HEK293 (cell line): ENCODE measurements around the gene FGF16.

Experiments
- CTCF ChIA-PET: fragments of 350-600 bp; formaldehyde crosslinking; extraction: SDS; loops from one replicate; lab custom pipeline; 2021; ENCODE audit warnings: antibody characterized with exemption; lab: Yijun Ruan, JAX
- POLR2A ChIA-PET: fragments of 300-600 bp; formaldehyde crosslinking; extraction: SDS; loops from one replicate; lab custom pipeline; 2020; ENCODE audit warnings: antibody characterized with exemption, inconsistent platforms; lab: Yijun Ruan, JAX
- H3K27ac ChIP-seq: fragments of 200-500 bp; sonication (Bioruptor generic); 2 replicates; pipeline ENCODE4 v1.5.1; 2014; ENCODE audit warnings: low read depth, low read length, control low read depth, inconsistent platforms; ENCODE audit errors: extremely low read depth
- H3K36me3 ChIP-seq, 2 experiments: fragments of 200-500 bp in 1 of 2; sonication (Bioruptor generic) in 1 of 2; 1 replicate in 1 of 2; 2 replicates in 1 of 2; pipeline ENCODE4 v1.5.1; 2014 to 2017; ENCODE audit warnings: inconsistent platforms in 2 of 2, low read length in 2 of 2; ENCODE audit not compliant: control insufficient read depth in 2 of 2, insufficient read depth in 1 of 2
- H3K4me1 ChIP-seq: fragments of 200-500 bp; sonication (Bioruptor generic); 2 replicates; pipeline ENCODE4 v1.5.1; 2014; ENCODE audit warnings: mild to moderate bottlenecking, low read length, inconsistent platforms; ENCODE audit not compliant: control insufficient read depth, insufficient read depth
- H3K4me3 ChIP-seq: 2 replicates; pipeline ENCODE4 v1.5.1; 2011; ENCODE audit warnings: low read depth, mild to moderate bottlenecking, control low read depth, low read length, moderate library complexity
- H3K9me3 ChIP-seq: fragments of 200-500 bp; sonication (Bioruptor generic); 2 replicates; pipeline ENCODE4 v1.5.1; 2014; ENCODE audit warnings: low read depth, low read length, inconsistent platforms; ENCODE audit not compliant: control insufficient read depth, insufficient read depth
- KLF1 ChIP-seq: fragments of 450-650 bp; formaldehyde crosslinking; IDR thresholded peaks from 2 replicates; pipeline ENCODE4 v1.5.1; 2016; ENCODE audit warnings: missing biosample characterization, missing genetic modification characterization
- ZBTB11 ChIP-seq: fragments of 450-650 bp; formaldehyde crosslinking; conservative IDR thresholded peaks from 2 replicates; pipeline ENCODE4 v1.5.1; 2016; ENCODE audit warnings: low read depth, missing biosample characterization, missing genetic modification characterization
- ZBTB17 ChIP-seq: fragments of 450-650 bp; formaldehyde crosslinking; IDR thresholded peaks from 2 replicates; pipeline ENCODE4 v1.5.1; 2016; ENCODE audit warnings: missing biosample characterization, missing genetic modification characterization
- ZBTB44 ChIP-seq: fragments of 450-650 bp; IDR thresholded peaks from 2 replicates; pipeline ENCODE4 v1.5.1; 2018; ENCODE audit warnings: missing biosample characterization, mild to moderate bottlenecking, missing genetic modification characterization
- ZNF112 ChIP-seq: fragments of 450-650 bp; formaldehyde crosslinking; IDR thresholded peaks from 2 replicates; pipeline ENCODE4 v1.5.0; 2017; ENCODE audit warnings: missing biosample characterization, missing genetic modification characterization
- ZNF148 ChIP-seq: fragments of 450-650 bp; formaldehyde crosslinking; IDR thresholded peaks from 2 replicates; pipeline ENCODE4 v1.5.0; 2017; ENCODE audit warnings: missing biosample characterization, missing genetic modification characterization, borderline replicate concordance
- ZNF16 ChIP-seq: fragments of 450-650 bp; formaldehyde crosslinking; IDR thresholded peaks from 2 replicates; pipeline ENCODE4 v1.5.1; 2016; ENCODE audit warnings: low read depth, missing biosample characterization, missing genetic modification characterization
- ZNF23 ChIP-seq: fragments of 450-650 bp; formaldehyde crosslinking; IDR thresholded peaks from 2 replicates; pipeline ENCODE4 v1.5.1; 2016; ENCODE audit warnings: missing biosample characterization, missing genetic modification characterization, borderline replicate concordance
- ZNF274 ChIP-seq, 2 experiments: fragments of 200-500 bp in 1 of 2; fragments of 450-650 bp in 1 of 2; sonication (Bioruptor generic) in 1 of 2; formaldehyde crosslinking in 1 of 2; IDR thresholded peaks; 2 replicates each; pipeline versions ENCODE4 v1.5.1 to v1.6.1; 2014 to 2016; ENCODE audit warnings: borderline replicate concordance in 1 of 2, inconsistent platforms in 1 of 2, low read length in 1 of 2, missing biosample characterization in 1 of 2, missing genetic modification characterization in 1 of 2
- ZNF37A ChIP-seq: fragments of 450-650 bp; IDR thresholded peaks from 2 replicates; pipeline ENCODE4 v1.5.1; 2018; ENCODE audit warnings: missing biosample characterization, missing genetic modification characterization
- ZNF404 ChIP-seq: fragments of 450-650 bp; formaldehyde crosslinking; IDR thresholded peaks from 2 replicates; pipeline ENCODE4 v1.5.1; 2017; ENCODE audit warnings: missing biosample characterization, missing genetic modification characterization
- ZNF416 ChIP-seq: fragments of 450-650 bp; formaldehyde crosslinking; IDR thresholded peaks from 2 replicates; pipeline ENCODE4 v1.5.1; 2016; ENCODE audit warnings: missing biosample characterization, missing genetic modification characterization
- ZNF433 ChIP-seq: fragments of 450-650 bp; formaldehyde crosslinking; IDR thresholded peaks from 2 replicates; pipeline ENCODE4 v1.5.1; 2016; ENCODE audit warnings: missing biosample characterization, missing genetic modification characterization, low read depth
- ZNF529 ChIP-seq: fragments of 450-650 bp; formaldehyde crosslinking; IDR thresholded peaks from 2 replicates; pipeline ENCODE4 v1.5.1; 2017; ENCODE audit warnings: missing genetic modification characterization, missing biosample characterization; ENCODE audit not compliant: insufficient replicate concordance
- ZNF544 ChIP-seq: fragments of 450-650 bp; formaldehyde crosslinking; IDR thresholded peaks from 2 replicates; pipeline ENCODE4 v1.5.0; 2017; ENCODE audit warnings: missing biosample characterization, missing genetic modification characterization
- ZNF549 ChIP-seq: fragments of 450-650 bp; IDR thresholded peaks from 2 replicates; pipeline ENCODE4 v1.5.1; 2018; ENCODE audit warnings: missing biosample characterization, missing genetic modification characterization, mild to moderate bottlenecking, inconsistent platforms, moderate library complexity
- ZNF610 ChIP-seq: fragments of 450-650 bp; formaldehyde crosslinking; IDR thresholded peaks from 2 replicates; pipeline ENCODE4 v1.5.1; 2016; ENCODE audit warnings: missing biosample characterization, missing genetic modification characterization, borderline replicate concordance
- ZNF624 ChIP-seq: fragments of 450-650 bp; formaldehyde crosslinking; IDR thresholded peaks from 2 replicates; pipeline ENCODE4 v1.5.1; 2017; ENCODE audit warnings: missing biosample characterization, missing genetic modification characterization
- ZNF645 ChIP-seq: fragments of 450-650 bp; formaldehyde crosslinking; IDR thresholded peaks from 2 replicates; pipeline ENCODE4; 2016; ENCODE audit warnings: missing biosample characterization, missing genetic modification characterization
- ZNF654 ChIP-seq: fragments of 450-650 bp; formaldehyde crosslinking; IDR thresholded peaks from 2 replicates; pipeline ENCODE4 v1.5.1; 2016; ENCODE audit warnings: low read depth, missing biosample characterization, missing genetic modification characterization
- ZNF776 ChIP-seq: fragments of 450-650 bp; formaldehyde crosslinking; IDR thresholded peaks from 2 replicates; pipeline ENCODE4 v1.5.0; 2017; ENCODE audit warnings: missing biosample characterization, missing genetic modification characterization, borderline replicate concordance
- ZNF843 ChIP-seq: fragments of 450-650 bp; formaldehyde crosslinking; IDR thresholded peaks from 2 replicates; pipeline ENCODE4 v1.5.1; 2016; ENCODE audit warnings: missing biosample characterization, missing genetic modification characterization
- TF ChIP-seq, protein P1 (sequence below): fragments of 450-650 bp; formaldehyde crosslinking; IDR thresholded peaks from 2 replicates; pipeline ENCODE4 v1.5.1; 2017; ENCODE audit warnings: missing biosample characterization, missing genetic modification characterization
- TF ChIP-seq, protein P2 (sequence below): fragments of 450-650 bp; formaldehyde crosslinking; IDR thresholded peaks from 2 replicates; pipeline ENCODE4 v1.5.1; 2016; ENCODE audit warnings: missing biosample characterization, missing genetic modification characterization, borderline replicate concordance

The FGF16 gene

DNA sequence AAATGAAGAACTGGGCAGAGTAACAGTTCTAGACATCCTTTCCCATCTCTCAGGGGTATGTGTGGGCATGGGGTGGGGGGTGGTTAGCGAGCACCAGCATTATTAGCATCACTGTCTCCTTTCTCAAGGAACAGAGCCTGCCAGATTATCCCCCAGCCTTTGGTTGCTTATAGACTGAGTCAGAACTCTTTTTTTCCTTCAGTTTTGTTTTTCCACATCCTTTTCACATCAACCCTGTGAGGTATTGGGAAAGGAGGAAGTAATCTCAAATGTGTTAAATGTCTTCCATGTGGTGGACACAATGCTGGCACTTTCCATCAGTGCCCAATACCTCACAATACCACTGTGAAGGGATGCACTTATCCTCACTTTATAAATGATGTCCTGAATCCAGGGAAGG, 3.1 kb upstream of the FGF16 start (continued):
- TF ChIP-seq ZNF37A (tag by site-specific recombination): no peak
- no peak for TF ChIP-seq ZNF610 (tag by site-specific recombination)
- no peak for TF ChIP-seq ZNF16 (tag by site-specific recombination)
- no peak for TF ChIP-seq ZBTB17 (tag by site-specific recombination)
- TF ChIP-seq ZNF645 (tag by site-specific recombination): no peak
- TF ChIP-seq ZNF404 (tag by site-specific recombination): no peak
- no peak for TF ChIP-seq ZNF148
- TF ChIP-seq ZNF23 (tag by site-specific recombination): no peak
- TF ChIP-seq, protein P1, sequence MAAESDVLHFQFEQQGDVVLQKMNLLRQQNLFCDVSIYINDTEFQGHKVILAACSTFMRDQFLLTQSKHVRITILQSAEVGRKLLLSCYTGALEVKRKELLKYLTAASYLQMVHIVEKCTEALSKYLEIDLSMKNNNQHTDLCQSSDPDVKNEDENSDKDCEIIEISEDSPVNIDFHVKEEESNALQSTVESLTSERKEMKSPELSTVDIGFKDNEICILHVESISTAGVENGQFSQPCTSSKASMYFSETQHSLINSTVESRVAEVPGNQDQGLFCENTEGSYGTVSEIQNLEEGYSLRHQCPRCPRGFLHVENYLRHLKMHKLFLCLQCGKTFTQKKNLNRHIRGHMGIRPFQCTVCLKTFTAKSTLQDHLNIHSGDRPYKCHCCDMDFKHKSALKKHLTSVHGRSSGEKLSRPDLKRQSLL (tag by site-specific recombination): no peak
- TF ChIP-seq ZNF843 (tag by site-specific recombination): no peak
- TF ChIP-seq, all 188 proteins: peak for 0

DNA sequence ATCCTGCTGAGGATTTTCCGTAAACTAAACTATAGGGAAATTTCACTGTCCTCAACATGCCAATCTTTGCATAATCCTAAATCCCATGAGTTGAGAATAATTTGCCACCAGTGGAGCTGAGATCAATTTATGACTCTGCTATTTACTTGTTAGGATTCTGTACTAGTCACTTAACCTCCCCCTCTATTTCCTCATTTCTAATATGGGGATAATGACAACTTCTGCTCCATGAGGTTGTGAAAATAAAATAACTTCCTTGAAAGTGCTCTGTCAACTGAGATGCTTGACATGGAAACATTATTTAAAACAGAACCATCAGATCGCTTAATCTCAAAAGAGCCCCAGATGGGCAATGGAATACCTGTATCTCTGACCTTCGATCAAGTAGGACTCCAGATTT, 2.6 kb upstream of the FGF16 start:
- CTCF ChIA-PET: no interaction called here
- Histone ChIP-seq H3K9me3 (no peaks in the 10 kb centered on the region), H3K4me1 (no peaks in the 10 kb centered on the region), H3K36me3 (no peaks in the 10 kb centered on the region), H3K27ac (no peak overlapping the region), H3K4me3 (no peak overlapping the region)
- POLR2A ChIA-PET: no interaction called here
- TF ChIP-seq ZNF416 (no peak), ZNF549 (tag by site-specific recombination) (no peak), ZNF112 (tag by site-specific recombination) (no peak), ZNF645 (tag by site-specific recombination) (no peak), ZNF433 (no peak), ZNF274 (IDR thresholded peaks at IDR 0.05; ENCODE audit: low read length) (no peak), ZNF274 (tag by site-specific recombination; IDR thresholded peaks at IDR 0.05; ENCODE audit: borderline replicate concordance) (no peak), ZBTB11 (no peak), KLF1 (no peak), ZNF624 (no peak), ZBTB44 (tag by site-specific recombination) (no peak), ZNF776 (tag by site-specific recombination) (no peak), ZNF529 (no peak), ZNF544 (tag by site-specific recombination) (no peak), ZNF654 (tag by site-specific recombination) (no peak)
- TF ChIP-seq, protein P2, sequence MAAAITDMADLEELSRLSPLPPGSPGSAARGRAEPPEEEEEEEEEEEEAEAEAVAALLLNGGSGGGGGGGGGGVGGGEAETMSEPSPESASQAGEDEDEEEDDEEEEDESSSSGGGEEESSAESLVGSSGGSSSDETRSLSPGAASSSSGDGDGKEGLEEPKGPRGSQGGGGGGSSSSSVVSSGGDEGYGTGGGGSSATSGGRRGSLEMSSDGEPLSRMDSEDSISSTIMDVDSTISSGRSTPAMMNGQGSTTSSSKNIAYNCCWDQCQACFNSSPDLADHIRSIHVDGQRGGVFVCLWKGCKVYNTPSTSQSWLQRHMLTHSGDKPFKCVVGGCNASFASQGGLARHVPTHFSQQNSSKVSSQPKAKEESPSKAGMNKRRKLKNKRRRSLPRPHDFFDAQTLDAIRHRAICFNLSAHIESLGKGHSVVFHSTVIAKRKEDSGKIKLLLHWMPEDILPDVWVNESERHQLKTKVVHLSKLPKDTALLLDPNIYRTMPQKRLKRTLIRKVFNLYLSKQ (tag by site-specific recombination): no peak
